ENCODE data around the gene ILDR2.
"Not testable (repeated sequence)": the region's sequence is repeated elsewhere in the genome, so short reads cannot be mapped to it uniquely, and the experiment has no call there.

DNA sequence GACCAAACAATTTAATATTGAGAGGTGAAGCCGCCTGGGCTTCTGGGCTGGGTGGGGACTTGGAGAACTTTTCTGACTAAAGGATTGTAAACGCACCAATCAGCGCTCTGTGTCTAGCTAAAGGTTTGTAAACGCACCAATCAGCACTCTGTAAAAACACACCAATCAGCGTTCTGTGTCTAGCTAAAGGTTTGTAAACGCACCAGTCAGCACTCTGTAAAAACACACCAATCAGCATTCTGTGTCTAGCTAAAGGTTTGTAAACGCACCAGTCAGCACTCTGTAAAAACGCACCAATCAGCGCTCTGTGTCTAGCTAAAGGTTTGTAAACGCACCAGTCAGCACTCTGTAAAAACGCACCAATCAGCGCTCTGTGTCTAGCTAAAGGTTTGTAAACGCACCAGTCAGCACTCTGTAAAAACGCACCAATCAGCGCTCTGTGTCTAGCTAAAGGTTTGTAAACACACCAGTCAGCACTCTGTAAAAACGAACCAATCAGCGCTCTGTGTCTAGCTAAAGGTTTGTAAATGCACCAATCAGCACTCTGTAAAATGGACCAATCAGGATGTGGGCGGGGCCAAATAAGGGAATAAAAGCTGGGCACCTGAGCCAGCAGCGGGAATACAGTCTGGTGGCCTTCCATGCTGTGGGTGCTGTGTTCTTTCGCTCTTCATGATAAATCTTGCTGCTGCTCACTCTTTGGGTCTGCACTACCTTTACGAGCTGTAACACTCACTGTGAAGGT, 97.0 kb downstream of the ILDR2 start:
- TF ChIP-seq, protein P1, sequence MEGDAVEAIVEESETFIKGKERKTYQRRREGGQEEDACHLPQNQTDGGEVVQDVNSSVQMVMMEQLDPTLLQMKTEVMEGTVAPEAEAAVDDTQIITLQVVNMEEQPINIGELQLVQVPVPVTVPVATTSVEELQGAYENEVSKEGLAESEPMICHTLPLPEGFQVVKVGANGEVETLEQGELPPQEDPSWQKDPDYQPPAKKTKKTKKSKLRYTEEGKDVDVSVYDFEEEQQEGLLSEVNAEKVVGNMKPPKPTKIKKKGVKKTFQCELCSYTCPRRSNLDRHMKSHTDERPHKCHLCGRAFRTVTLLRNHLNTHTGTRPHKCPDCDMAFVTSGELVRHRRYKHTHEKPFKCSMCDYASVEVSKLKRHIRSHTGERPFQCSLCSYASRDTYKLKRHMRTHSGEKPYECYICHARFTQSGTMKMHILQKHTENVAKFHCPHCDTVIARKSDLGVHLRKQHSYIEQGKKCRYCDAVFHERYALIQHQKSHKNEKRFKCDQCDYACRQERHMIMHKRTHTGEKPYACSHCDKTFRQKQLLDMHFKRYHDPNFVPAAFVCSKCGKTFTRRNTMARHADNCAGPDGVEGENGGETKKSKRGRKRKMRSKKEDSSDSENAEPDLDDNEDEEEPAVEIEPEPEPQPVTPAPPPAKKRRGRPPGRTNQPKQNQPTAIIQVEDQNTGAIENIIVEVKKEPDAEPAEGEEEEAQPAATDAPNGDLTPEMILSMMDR (IDR thresholded peaks at IDR 0.05) = not testable (repeated sequence)
- not testable (repeated sequence) for TF ChIP-seq POLR2A, POLR2AphosphoS5, EP300 (IDR thresholded peaks at IDR 0.05)
